CD4-positive, CD25-positive, alpha-beta regulatory T cell (primary cell): ENCODE measurements around the gene MTOR. TPM values are rescaled to one million over a fixed set of nuclear protein-coding genes. Genes with fewer than 3 reads are reported as not detected.

ENCODE experiments used
- ATAC-seq, 2 donors: fragments of 150-1000 bp; cut with Tn5 transposase; one replicate each; pipeline ENCODE4 v1.10.0; 2021; ENCODE audit warnings: low read depth in 2 of 2, moderate number of reproducible peaks in 2 of 2, moderate library complexity in 1 of 2
- DNase-seq, 3 donors: peaks; one replicate each; pipeline versions ENCODE4 v3.0.0 to v3.0.0-alpha.2; 2012 to 2022; ENCODE audit warnings: mixed read lengths in 1 of 3
- H3K27ac ChIP-seq: one replicate; pipeline ENCODE4 v1.7.0; 2013; ENCODE audit warnings: mild to moderate bottlenecking, low read length; ENCODE audit not compliant: insufficient read depth, poor library complexity, severe bottlenecking
- H3K27me3 ChIP-seq: one replicate; pipeline ENCODE4 v1.7.0; 2013; ENCODE audit warnings: low read length; ENCODE audit not compliant: control insufficient read depth, insufficient read depth
- H3K36me3 ChIP-seq: one replicate; pipeline ENCODE4 v1.7.0; 2013; ENCODE audit warnings: mild to moderate bottlenecking, low read length, moderate library complexity; ENCODE audit not compliant: control insufficient read depth, insufficient read depth
- H3K4me1 ChIP-seq: 2 replicates; pipeline ENCODE4 v1.7.0; 2013; ENCODE audit warnings: mild to moderate bottlenecking, low read length; ENCODE audit not compliant: insufficient read depth, control insufficient read depth, poor library complexity, severe bottlenecking
- H3K4me3 ChIP-seq: one replicate; pipeline ENCODE4 v1.7.0; 2013; ENCODE audit warnings: low read depth, mild to moderate bottlenecking, low read length, moderate library complexity
- H3K9me3 ChIP-seq, 2 experiments: 1 replicate in 1 of 2; 2 replicates in 1 of 2; pipeline ENCODE4 v1.7.0; 2013; ENCODE audit warnings: low read length in 2 of 2, mild to moderate bottlenecking in 1 of 2, moderate library complexity in 1 of 2; ENCODE audit not compliant: control insufficient read depth in 2 of 2
- H3K27ac Mint-ChIP-seq, 3 donors: one replicate each; pipeline ENCODE4 v1.8.0; 2020 to 2022; ENCODE audit warnings: mild to moderate bottlenecking in 3 of 3, mixed read lengths in 3 of 3, moderate library complexity in 2 of 3
- H3K27me3 Mint-ChIP-seq: one replicate; pipeline ENCODE4 v1.8.0; 2022; ENCODE audit warnings: mild to moderate bottlenecking, mixed read lengths
- H3K36me3 Mint-ChIP-seq: one replicate; pipeline ENCODE4 v1.8.0; 2020; ENCODE audit warnings: mixed read lengths
- H3K4me1 Mint-ChIP-seq, 4 donors: one replicate each; pipeline ENCODE4 v1.8.0; 2020 to 2022; ENCODE audit warnings: mixed read lengths in 4 of 4, mild to moderate bottlenecking in 1 of 4
- H3K4me3 Mint-ChIP-seq, 4 donors: one replicate each; pipeline ENCODE4 v1.8.0; 2020 to 2022; ENCODE audit warnings: mild to moderate bottlenecking in 4 of 4, mixed read lengths in 4 of 4, moderate library complexity in 3 of 4
- H3K9me3 Mint-ChIP-seq, 7 donors: one replicate each; pipeline ENCODE4 v1.8.0; 2020 to 2022; ENCODE audit warnings: mixed read lengths in 7 of 7, mild to moderate bottlenecking in 3 of 7, moderate library complexity in 2 of 7
- polyA plus RNA-seq, 4 donors: library from polyadenylated mRNA; unstranded; fragments of 300-500 nt; fragmentation: Illumina TruSeq; gene quantifications; one replicate each; pipeline ENCODE4 v1.2.3, GENCODE V29; 2021
- total RNA-seq: library from RNA; stranded (reverse); gene quantifications from one replicate; pipeline ENCODE4 v1.2.3, GENCODE V29; 2022

MTOR gene
- total and polyA plus RNA-seq, 5 donors from 2014 or later = 3.9 to 48.2 (median 4.7) TPM

DNA sequence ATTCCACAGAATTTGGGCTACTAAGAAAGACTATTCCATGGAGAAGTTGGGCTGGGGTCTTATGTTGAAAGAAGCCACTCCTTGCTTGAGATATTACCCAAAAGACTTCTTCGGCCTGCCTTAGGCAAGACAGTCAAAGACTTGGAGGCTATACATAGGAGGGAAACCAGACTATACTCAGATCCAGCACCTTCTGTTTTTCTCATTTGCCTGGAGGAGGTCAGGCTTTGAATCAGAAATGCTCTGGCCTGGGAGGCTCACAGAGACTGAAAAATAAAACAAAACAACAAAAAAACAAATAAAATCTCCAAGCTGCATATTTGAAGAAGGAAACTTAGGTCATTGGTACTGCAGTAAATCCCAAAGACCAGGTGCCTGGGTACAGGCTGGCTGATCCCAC, 124.3 kb downstream of the MTOR start:
- Mint-ChIP-seq H3K4me1 (peaks cover 0 to 5% (median 0%) of the 10 kb centered on the region in 4 donors), H3K9me3 (peaks cover 0 to 1% (median 0%) of the 10 kb centered on the region in 7 donors), H3K27ac (peak overlapping the region in 2 of 3 donors; percentile 52 to 70), H3K4me3 (no peak overlapping the region), H3K27me3 (no peaks in the 10 kb centered on the region), H3K36me3 (peaks cover 35% of the 10 kb centered on the region)
- ATAC-seq (no peak), DNase-seq (no peak)
- H3K4me3 ChIP-seq = no peak overlapping the region
- no peaks in the 10 kb centered on the region for H3K27me3 ChIP-seq
- H3K36me3 ChIP-seq = peaks cover 62% of the 10 kb centered on the region
- H3K9me3 ChIP-seq = no peaks in the 10 kb centered on the region
- H3K4me1 ChIP-seq = no peaks in the 10 kb centered on the region
- no peak overlapping the region for H3K27ac ChIP-seq

DNA sequence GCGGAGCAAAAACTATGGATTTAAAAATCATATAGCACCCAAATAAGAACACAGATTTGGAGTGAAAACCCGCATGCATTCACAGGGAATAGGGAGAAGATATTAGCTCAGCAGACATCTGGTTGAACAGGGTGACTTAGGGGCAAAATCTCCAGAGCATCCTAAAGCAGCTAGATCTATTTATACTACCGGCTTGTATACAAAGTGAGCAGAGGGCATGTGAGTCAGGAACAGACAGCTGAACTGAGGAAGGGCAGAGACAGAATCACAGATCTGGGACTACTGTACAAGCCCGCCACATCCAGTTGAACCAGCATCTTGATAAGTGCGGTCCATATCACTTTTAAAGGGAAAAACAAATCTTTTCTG, 127.5 kb downstream of the MTOR start:
- Mint-ChIP-seq H3K4me3 (no peak overlapping the region), H3K4me1 (peaks cover 0 to 5% (median 0%) of the 10 kb centered on the region in 4 donors), H3K36me3 (peaks cover 51% of the 10 kb centered on the region), H3K27ac (peak overlapping the region in 1 of 3 donors; percentile 14), H3K9me3 (peaks cover 0 to 1% (median 0%) of the 10 kb centered on the region in 7 donors), H3K27me3 (no peaks in the 10 kb centered on the region)
- no peak overlapping the region for H3K27ac ChIP-seq
- H3K27me3 ChIP-seq = no peaks in the 10 kb centered on the region
- no peak overlapping the region for H3K4me3 ChIP-seq
- H3K4me1 ChIP-seq = no peaks in the 10 kb centered on the region
- peaks cover 80% of the 10 kb centered on the region for H3K36me3 ChIP-seq
- no peak for ATAC-seq
- DNase-seq = no peak
- no peaks in the 10 kb centered on the region for H3K9me3 ChIP-seq

GRCh38 chr1:11134251-11134897, 128.0 kb downstream of the MTOR start:
- H3K27ac ChIP-seq = no peak overlapping the region
- no peak overlapping the region for H3K4me3 Mint-ChIP-seq
- H3K36me3 Mint-ChIP-seq = peaks cover 56% of the 10 kb centered on the region
- peaks cover 82% of the 10 kb centered on the region for H3K36me3 ChIP-seq
- ATAC-seq (no peak), DNase-seq (no peak)
- no peaks in the 10 kb centered on the region for H3K4me1 ChIP-seq
- no peaks in the 10 kb centered on the region for H3K27me3 Mint-ChIP-seq
- H3K4me1 Mint-ChIP-seq = peaks cover 0 to 5% (median 0%) of the 10 kb centered on the region in 4 donors
- no peak overlapping the region for H3K4me3 ChIP-seq
- peak overlapping the region in 1 of 3 donors; percentile 65 for H3K27ac Mint-ChIP-seq
- H3K9me3 ChIP-seq = no peaks in the 10 kb centered on the region
- peaks cover 0 to 1% (median 0%) of the 10 kb centered on the region in 7 donors for H3K9me3 Mint-ChIP-seq
- H3K27me3 ChIP-seq = no peaks in the 10 kb centered on the region

DNA sequence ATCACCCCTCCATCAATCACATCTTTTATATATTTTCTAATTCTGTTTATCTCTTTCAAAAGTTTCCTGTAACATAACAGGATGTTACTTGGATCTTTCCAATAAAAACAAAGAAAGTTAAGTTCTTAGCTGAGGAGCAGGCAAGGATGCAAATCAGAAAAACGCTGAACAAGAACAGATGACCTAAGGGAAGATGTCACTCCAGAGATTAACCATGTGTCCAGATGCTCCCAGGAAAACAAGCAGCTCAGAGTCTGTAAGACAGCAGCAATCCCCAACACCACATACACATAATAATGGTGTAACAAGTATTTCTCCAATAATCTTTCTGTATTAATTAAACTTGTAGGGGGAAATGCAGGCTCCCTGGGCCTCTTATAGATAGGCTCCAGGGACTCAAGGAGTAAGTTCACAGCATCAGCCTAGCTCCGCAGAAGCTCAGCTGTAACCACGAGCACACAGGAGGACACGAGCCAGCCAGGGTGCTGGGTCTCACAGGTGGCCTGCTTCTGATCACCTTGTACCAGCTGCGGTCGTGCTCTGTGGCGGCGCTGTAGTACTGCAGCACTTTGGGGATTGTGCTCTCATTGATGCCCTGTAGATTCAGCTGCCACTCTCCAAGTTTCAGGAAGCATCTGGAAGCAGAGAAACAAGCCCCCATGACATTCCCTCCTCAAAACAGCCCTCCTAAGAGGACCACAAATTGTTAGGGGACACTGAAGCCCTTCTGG, 129.6 kb downstream of the MTOR start:
- no peaks in the 10 kb centered on the region for H3K27me3 ChIP-seq
- peaks cover 82% of the 10 kb centered on the region for H3K36me3 ChIP-seq
- Mint-ChIP-seq H3K4me1 (no peaks in the 10 kb centered on the region), H3K9me3 (peaks cover 0 to 1% (median 0%) of the 10 kb centered on the region in 7 donors), H3K4me3 (no peak overlapping the region), H3K36me3 (peaks cover 61% of the 10 kb centered on the region), H3K27me3 (no peaks in the 10 kb centered on the region), H3K27ac (no peak overlapping the region)
- no peak for DNase-seq
- H3K4me1 ChIP-seq = no peaks in the 10 kb centered on the region
- H3K4me3 ChIP-seq = no peak overlapping the region
- no peak for ATAC-seq
- H3K27ac ChIP-seq = no peak overlapping the region
- H3K9me3 ChIP-seq = no peaks in the 10 kb centered on the region

DNA sequence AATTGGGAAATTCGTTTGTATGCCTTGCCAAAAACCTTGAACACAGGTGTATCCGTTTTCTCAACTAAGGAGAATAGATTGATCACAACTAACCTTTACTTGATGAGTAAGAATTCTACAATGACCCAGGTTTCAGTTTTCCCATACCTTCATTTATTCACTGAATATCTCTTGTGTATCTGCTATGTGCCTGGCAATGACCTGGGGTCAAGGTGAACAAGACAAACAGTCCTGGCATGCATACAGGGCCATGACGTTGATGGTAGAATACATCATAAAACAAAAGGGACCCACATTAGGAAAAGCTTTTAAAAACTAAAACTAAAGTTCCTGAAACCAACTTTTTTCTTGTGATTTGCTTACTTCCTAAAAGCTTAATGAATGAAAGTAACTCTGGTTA, 130.5 kb downstream of the MTOR start:
- Mint-ChIP-seq H3K4me1 (no peaks in the 10 kb centered on the region), H3K27me3 (no peaks in the 10 kb centered on the region), H3K27ac (peak overlapping the region in 1 of 3 donors; percentile 49), H3K36me3 (peaks cover 62% of the 10 kb centered on the region), H3K4me3 (no peak overlapping the region), H3K9me3 (peaks cover 0 to 1% (median 0%) of the 10 kb centered on the region in 7 donors)
- Histone ChIP-seq H3K9me3 (no peaks in the 10 kb centered on the region), H3K36me3 (peaks cover 84% of the 10 kb centered on the region), H3K27me3 (no peaks in the 10 kb centered on the region), H3K4me3 (no peak overlapping the region), H3K4me1 (no peaks in the 10 kb centered on the region), H3K27ac (no peak overlapping the region)
- no peak for DNase-seq
- ATAC-seq = no peak

DNA sequence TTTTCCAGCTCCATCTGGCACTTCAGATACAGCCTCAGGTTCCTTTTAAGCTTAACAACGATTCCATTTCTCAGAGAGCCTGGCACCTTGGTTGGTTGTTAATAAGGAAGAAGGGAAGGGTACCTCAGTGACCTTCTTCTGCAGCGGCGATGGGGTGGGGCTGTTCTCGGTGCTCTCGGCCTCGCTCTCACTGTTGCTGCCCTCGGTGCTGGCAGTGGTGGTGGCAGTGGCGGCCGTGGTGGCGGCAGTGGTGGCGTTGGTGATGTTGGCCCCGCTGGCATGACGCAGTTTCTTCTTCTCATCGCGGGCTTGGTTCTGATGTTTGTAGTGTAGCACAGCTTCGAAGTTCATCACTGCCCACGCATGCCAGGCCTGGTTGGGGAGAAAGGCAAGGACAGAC, 131.9 kb downstream of the MTOR start:
- H3K9me3 ChIP-seq = no peaks in the 10 kb centered on the region
- H3K27ac ChIP-seq = no peak overlapping the region
- H3K36me3 Mint-ChIP-seq = peaks cover 69% of the 10 kb centered on the region
- ATAC-seq (no peak), DNase-seq (no peak)
- no peaks in the 10 kb centered on the region for H3K27me3 ChIP-seq
- no peaks in the 10 kb centered on the region for H3K4me1 ChIP-seq
- peak overlapping the region in 1 of 3 donors; percentile 66 for H3K27ac Mint-ChIP-seq
- no peaks in the 10 kb centered on the region for H3K27me3 Mint-ChIP-seq
- H3K4me1 Mint-ChIP-seq = no peaks in the 10 kb centered on the region
- H3K4me3 ChIP-seq = no peak overlapping the region
- H3K4me3 Mint-ChIP-seq = no peak overlapping the region
- peaks cover 0 to 1% (median 0%) of the 10 kb centered on the region in 7 donors for H3K9me3 Mint-ChIP-seq
- peaks cover 93% of the 10 kb centered on the region for H3K36me3 ChIP-seq

GRCh38 chr1:11129649-11130390, 132.5 kb downstream of the MTOR start:
- Histone ChIP-seq H3K36me3 (peaks cover 95% of the 10 kb centered on the region), H3K4me1 (no peaks in the 10 kb centered on the region), H3K9me3 (no peaks in the 10 kb centered on the region), H3K4me3 (no peak overlapping the region), H3K27me3 (no peaks in the 10 kb centered on the region), H3K27ac (no peak overlapping the region)
- ATAC-seq (no peak), DNase-seq (no peak)
- H3K27me3 Mint-ChIP-seq = no peaks in the 10 kb centered on the region
- peaks cover 63% of the 10 kb centered on the region for H3K36me3 Mint-ChIP-seq
- H3K27ac Mint-ChIP-seq = peak overlapping the region in 2 of 3 donors; percentile 68 to 89
- no peaks in the 10 kb centered on the region for H3K4me1 Mint-ChIP-seq
- no peaks in the 10 kb centered on the region for H3K9me3 Mint-ChIP-seq
- no peak overlapping the region for H3K4me3 Mint-ChIP-seq
